Hypothalamus (tissue), 51 donors: ENCODE results near the gene TMEM156.
"Not testable (repeated sequence)": the region's sequence is repeated elsewhere in the genome, so short reads cannot be mapped to it uniquely, and the experiment has no call there.

Source experiments
- DNase-seq, 51 donors: peaks; one replicate each; lab custom pipeline; 2025; lab: John Stamatoyannopoulos, UW

TMEM156 gene

DNA sequence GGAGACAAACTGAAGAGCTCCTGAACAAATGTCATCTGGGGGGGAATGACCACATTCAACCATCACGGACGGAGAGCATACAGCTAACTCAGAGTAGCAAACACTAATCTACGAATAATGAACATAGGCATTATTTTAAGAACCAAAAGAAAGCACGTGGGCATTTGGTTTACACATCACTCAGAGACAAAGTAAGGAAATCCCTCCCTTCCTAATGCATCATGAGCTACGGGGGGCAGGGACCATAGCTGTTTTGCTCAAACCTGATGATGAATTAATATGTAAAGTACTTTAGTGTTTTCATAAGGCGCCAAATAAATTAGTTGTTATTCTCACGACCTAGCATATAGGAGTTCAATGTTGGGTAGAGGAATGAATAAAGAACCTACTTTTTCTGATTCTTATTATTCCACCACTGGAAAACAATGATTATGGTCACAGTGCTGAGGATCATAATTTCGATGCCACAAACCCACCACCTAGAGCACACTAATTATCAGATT, 11.7 kb upstream of the TMEM156 start:
- peak in 1 of 51 donors; percentile 69 for DNase-seq

DNA sequence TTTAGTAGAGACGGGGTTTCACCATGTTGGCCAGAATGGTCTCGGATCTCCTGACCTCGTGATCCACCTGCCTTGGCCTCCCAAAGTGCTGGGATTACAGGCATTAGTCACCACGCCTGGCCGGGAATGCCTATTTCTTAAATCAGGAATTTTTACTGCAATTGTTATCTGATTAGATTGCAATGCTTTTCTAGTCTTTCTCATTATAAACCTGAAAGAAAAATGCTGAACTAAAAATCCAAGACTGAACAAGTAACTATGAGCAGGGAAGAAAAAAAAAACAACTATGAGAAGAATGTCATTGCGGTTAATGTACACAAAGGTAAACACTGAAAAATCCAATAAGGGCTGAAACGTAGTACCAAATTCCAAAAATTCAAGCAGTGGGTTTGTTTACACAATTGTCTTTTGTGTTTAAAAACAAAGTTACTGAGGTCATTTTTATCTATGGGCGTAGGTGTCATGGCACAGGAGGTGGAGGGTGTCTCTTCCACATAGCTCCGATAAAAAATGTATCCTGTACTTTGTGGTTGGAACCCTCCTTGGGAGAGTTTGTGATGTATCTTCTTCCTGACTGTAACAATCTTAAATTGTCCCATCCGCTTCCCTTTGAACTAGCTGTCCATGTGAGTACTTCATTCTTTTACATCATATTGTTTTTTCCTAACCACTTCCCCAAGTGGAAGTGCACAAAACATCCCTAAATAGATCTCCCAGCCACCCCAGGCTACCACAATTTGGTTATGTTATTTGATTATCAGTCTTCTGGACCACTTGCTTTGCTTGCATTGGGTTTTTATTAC, 11.1 kb upstream of the TMEM156 start:
- peak in 2 of 51 donors; percentile 17 to 49 for DNase-seq

DNA sequence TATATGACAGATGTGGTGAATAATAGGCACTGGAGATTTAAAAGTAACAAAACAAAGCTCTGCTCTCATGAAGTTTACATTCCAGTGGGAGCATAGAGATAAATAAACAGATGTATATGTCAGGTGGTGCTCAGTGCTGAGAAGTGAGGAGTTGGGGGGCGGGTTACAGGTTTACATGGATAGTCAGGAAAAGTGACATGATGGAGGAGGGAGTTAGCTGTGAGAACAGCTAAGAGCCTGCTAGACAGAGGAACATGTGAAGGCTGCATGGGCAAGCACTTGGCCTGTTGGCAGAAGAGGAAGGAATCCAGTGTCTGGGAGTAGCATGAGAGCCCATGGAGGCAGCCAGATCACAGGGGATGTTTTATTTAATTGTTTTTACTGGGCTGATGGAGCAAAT, 10.2 kb upstream of the TMEM156 start:
- DNase-seq = peak in 16 of 51 donors; percentile 2 to 55 (median 28)

DNA sequence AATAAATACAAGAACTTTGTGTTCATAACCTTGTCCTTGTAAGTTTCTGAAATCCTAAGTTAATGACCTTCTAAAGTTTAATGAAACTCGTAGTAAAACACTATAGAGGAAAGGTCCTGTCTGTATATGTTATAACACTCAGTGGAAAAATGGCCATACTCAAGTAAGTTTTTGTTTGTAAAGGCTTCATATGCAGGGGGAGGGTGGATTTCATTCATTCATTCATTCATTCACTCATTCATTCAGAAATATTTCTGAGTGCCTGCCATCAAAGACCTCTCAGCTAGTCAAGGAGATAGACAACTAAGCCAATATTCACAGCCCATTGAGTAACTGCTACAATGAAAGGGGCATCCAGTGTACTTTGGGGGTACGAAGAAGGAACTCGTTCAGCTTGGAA, 6.9 kb upstream of the TMEM156 start:
- DNase-seq = no peak

DNA sequence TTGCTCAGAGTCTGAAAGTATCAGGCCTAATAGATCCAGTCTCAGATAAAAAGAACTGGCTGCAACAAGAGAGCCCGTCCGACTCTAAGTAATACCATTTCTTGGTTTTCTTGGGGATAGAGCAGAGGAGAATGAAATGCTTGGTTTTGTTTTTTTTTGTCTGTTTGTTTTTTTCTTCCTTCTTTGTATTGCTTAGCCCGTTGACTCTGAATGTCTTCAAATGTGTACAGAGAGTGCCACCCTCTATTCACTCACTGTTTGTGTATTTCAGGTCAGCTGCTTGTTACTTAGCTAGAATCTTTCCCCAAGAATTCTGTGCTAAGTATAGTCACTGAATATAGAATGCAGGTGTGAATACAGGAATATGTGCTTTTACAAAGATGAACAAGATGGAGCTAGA, 5.7 kb upstream of the TMEM156 start:
- DNase-seq = no peak

DNA sequence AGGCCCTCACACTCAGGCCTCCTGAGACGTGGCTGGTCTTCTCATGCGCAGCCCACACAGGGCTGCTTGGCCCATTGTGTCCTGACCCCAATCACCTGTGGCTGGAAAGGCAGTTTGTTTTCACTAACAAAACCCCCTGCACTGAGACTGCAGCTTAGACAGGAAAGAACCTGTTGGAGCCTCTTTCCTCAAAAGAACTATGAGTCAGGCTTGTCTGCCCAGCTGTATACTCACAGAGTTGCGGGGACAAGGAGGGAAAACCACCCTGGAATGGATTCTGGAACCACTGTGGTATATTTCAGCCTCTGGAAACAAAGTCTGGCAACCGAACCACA, 5.2 kb upstream of the TMEM156 start:
- DNase-seq = peak in 1 of 51 donors; percentile 15

DNA sequence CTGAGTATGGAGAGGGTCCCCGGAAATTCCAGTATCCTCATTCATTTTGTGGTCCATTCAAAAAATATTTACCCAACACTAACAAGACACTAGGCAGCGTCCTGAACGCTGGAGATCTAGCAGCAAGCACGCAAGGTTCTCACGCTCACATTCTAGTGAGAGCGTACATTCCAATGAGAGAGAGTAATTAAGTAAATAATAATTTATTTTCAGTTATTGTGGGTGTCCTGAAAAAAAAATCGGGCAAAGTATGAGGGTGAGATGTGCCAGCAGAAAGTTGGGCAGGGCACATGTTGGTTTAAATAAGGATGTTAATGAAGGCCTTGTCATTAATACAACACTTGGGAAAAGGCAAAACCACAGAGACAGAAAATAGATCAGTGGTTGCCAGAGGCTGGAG, 4.0 kb upstream of the TMEM156 start:
- DNase-seq = no peak

DNA sequence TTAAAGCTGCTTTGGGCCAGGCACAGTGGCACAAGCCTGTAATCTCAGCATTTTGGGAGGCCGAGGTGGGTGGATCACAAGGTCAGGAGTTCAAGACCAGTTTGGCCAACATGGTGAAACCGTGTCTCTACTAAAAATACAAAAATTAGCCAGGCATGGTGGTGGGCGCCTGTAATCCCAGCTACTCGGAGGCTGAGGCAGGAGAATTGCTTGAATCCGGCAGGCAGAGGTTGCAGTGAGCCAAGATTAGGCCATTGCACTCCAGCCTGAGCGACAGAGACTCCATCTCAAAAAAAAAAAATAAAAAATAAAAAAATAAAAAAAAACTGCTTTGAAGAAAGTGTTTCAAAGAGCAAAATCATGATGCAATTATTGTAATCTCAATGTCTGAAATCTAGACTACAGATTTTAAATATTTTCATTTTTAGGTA, 604 bp downstream of the TMEM156 start:
- not testable (repeated sequence) for DNase-seq

DNA sequence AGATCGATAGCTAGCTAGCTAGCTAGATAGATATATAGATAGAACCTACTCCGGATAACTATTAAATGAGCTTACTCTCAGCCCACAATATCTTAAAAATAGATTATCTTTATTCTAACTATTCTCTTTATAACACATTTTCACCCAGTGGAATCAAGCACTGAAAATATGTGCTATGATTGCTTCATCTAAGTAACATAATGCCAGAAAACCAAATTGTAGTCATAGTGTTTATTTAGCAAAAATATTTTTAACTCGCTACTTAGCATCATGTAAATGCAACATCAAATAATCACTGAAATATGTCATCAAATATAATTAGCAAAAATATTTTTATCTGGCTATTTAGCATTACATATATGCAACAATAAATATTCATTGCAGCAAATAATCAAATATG, 1.5 kb downstream of the TMEM156 start:
- no peak for DNase-seq

DNA sequence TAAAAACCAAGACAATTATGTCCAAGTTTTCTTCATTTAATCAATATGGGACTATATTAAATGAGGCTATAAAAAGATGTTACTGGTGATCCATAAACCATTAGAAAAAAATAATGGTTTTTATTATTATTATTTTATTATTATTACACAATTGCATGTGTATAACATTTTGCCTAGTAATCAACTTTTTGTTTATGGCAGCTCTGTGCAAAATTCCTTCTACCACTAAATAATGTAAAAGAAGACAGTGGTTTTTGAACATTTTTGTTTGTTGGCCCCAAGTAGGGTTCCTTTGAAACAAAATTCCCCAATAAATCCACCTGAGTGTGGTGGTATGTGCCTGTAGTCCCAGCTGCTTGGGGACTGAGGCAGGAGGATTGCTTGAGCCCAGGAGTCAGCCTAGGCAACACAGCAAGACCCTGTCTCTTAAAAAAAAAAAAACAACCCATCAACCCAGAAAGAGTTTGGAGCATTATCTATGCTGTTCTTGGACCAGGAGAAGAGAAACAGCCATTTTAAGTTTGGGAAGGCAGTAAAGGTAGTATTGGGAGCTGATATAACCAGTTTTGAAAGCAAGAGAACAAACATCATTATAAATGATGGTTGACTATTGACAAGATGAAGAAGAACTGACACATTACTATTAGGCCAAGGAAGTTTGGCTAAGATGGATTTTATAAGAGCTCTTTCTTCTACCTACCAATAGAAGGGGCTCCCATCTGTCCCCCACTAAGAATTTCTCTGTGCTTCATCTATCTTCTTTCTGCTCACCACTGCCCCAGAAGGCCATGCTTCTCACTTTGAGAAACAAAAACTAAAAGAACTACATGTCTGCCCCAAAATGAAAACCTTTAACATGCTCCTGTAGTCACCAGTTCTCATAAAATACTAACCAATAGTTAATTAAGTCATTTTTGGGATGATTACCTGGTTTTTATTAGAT, 2.2 kb downstream of the TMEM156 start:
- no peak for DNase-seq

DNA sequence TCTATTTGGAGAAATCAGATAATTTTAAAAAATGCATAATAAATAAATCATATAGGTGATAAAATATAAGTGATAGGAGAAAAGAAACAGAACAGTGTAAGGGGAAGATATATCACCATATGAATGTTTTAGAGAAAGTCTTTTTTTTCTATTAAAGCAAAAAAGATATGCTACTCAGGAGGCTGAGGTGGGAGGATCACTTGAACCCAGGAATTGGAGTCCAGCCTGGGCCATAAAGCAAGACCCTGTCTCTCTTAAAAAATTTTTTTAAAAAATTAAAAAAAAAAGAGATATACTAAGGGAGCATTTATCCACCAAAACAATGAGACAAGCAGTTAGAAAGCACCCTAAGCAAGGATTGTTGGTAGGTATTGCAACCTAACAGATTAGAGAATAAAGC, 6.1 kb downstream of the TMEM156 start:
- DNase-seq = no peak

DNA sequence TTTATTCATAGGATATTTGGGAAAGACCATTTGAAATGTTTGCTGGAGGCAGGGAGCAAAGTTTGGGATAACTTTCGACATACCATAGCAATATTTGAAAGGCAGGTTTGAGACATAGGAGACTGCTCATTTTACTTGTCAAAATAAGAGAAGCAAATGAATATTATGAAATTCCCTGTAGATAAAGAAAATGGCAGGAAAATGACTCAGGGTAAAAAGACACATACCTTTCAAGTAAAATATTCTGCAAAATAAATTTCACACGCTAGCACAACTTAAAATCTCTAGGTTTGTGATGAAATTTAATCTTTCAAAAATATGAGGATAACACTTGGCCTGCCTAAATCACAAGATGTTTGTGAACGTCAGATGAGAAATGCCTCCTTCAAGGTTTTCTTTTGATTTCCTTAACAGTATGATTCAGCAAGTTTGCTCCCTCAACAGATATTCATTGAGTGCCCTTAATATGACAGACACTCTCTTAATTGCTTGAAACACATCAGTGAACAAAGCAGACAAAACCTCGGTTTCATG, 6.6 kb downstream of the TMEM156 start:
- no peak for DNase-seq

DNA sequence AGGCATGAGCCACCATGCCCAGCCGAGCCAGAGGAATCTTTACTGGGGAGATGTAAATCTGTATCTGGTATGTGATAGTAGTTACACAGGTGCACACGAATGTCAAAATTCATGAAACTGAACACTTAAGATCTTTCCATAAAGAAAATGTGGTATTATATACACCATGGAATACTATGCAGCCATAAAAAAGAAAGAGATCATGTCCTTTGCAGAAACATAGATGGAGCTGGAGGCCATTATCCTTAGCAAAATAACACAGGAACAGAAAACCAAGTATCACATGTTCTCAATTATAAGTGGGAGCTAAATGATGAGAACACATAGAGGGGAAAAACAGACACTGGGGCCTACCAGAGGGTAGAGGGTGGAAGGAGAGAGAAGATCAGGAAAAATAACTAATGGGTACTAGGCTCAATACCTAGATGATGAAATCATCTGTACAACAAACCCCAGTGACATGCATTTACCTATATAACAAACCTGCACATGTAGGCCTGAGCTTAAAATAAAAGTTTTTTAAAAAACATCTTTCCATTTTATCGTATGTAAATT, 7.8 kb downstream of the TMEM156 start:
- no peak for DNase-seq

DNA sequence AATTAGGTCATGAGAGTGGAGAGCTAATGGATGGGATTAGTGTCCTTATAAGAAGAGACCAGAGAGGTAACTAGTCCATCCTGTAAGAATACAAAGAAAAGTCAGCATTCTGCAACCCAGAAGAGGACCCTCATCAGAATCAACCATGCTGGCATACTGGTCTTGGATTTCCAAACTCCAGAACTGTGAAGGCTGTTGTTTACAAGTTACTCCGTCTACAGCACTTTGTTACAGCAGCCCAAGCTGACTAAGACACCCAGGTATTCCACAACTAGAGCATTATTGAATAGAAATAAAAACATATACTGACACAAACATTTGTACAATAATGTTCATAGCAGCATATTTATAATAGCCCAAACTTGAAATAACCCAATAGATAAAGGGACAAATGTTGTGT, 9.2 kb downstream of the TMEM156 start:
- DNase-seq = no peak

DNA sequence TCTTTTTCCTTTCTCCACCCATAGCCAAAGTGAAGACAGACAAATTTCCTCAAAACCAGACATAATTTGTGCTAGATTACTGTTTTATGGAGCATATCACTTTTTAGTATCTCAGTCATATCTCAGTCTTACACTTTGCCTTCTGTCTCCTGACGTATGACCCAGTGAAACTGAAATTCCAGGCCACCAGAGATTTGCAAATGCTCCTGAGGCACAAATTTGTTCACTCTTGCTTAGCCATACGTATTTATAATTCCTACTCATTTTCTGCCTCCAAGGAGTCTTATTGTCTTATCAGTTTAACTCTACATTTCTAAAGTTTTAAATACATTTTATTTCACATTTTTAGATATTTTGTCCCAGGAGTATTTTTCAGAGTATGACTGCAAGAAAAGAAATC, 10.0 kb downstream of the TMEM156 start:
- no peak for DNase-seq

DNA sequence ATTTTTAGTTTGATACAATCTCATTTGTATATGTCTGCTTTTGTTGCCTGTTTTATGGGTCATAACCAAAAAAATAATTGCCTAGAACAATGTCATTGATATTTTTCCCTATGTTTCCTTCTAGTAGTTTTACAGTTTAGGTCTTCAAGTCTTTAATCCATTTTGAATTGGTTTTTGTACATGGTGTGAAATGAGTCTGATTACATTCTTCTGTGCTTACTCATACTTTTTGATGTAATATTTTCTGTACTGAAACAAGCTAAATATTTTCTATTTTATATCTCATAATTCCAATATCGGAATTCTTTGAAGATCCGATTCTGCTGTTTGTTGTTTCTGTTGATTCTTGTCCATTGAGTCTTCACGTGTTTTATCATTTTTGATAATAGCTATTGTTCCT, 10.6 kb downstream of the TMEM156 start:
- no peak for DNase-seq

DNA sequence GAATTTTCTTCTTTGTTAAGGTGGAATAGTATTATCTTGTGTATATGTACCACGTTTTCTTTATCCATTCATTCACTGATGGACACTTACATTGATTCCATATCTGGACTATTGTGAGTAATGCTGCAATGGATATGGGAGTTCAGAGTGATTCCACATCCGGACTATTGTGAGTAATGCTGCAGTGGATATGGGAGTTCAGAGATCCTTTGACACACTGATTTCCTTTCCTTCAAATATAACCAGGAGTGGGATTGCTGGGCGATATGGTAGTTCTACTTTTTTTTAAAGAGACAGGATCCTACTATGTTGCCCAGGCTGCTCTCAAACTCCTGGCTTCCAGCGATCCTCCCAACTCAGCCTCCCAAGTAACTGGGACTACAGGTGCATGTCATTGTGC, 12.1 kb downstream of the TMEM156 start:
- DNase-seq = no peak

DNA sequence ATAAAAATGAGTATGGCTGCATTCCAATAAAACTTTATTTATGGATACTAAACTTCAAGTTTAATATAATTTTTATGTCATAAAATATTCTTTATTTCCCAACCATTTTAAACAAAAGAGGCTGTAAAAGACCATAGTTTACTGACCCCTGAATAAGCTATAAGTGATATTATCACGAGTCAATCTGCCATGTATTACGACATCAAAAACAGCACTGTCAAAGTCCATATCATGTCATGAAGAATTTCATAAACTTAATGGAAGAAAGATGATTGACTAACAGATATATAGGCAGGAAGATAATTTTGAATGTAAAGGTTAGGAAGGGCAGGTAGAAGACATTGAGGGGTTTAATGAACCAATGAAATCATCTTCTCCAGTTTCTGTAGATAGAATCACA, 18.2 kb downstream of the TMEM156 start:
- no peak for DNase-seq

DNA sequence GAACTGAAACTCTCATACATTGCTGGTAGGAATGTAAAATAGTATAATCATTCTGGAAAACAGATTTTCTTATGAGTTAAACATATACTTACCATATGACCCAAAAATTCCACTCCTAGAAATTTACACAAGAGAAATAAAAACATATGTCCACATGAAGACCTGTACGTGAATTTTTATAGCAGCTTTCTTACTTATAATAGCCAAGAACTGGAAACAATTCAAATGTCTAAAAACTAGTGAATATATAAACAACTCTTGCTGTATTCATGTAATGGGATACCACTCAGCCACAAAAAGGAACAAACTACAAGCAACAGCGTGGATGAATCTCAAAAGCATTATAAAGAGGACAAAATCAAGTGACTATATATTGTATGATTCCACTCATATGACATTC, 27.5 kb downstream of the TMEM156 start:
- DNase-seq = no peak

DNA sequence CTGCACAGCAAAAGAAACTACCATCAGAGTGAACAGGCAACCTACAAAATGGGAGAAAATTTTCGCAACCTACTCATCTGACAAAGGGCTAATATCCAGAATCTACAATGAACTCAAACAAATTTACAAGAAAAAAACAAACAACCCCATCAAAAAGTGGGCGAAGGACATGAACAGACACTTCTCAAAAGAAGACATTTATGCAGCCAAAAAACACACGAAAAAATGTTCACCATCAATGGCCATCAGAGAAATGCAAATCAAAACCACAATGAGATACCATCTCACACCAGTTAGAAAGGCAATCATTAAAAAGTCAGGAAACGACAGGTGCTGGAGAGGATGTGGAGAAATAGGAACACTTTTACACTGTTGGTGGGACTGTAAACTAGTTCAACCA, 30.2 kb downstream of the TMEM156 start:
- not testable (repeated sequence) for DNase-seq

DNA sequence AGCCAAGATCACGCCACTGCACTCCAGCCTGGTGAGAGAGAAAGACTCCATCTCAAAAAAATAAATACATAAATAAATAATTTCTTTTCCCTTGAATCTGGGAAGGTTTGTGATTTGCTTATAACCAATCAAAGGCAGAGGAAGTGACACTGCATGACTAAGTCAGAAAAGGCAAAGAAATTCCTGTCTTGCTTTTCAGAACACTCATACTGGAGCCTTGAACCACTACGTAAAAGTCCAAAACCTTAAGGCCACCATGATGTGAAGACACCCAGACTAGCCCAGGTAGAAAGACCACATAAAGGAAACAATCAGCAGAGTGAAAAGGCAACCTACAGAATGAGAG, 36.6 kb downstream of the TMEM156 start:
- no peak for DNase-seq
